Measurements from ENCODE around the gene NEK1. TPM values are rescaled to one million over a fixed set of nuclear protein-coding genes. Genes with fewer than 3 reads are reported as not detected.
"Not testable (repeated sequence)": the region's sequence is repeated elsewhere in the genome, so short reads cannot be mapped to it uniquely, and the experiment has no call there.

NEK1 gene
- total RNA-seq, 2 experiments from 2014 or later: 15.4 to 16.9 TPM

DNA sequence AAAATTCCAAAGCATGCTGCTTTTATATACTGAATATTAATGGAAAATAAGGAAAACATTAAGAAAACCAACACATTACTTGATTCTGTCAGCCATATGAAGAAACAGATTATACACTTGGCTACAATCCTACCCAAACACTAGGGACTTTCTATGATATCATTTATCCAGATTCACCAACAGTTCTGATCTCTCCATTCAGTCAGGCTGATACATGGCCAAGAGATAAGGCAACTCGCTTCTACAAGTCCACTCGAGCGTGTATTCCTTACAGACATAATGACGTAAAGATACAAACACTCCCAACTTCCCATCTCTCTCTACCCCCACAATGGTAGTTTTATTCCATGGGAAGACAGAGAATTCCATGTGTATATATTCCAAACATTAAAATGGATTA lies 44.5 kb downstream of the NEK1 start:
- Mint-ChIP-seq H3K36me3 (peaks cover 14% of the 10 kb centered on the region), H3K9me3 (no peaks in the 10 kb centered on the region), H3K4me1 (peaks cover 3% of the 10 kb centered on the region), H3K27me3 (no peaks in the 10 kb centered on the region), H3K4me3 (no peak overlapping the region), H3K27ac (no peak overlapping the region)
- DNase-seq (no peak), ATAC-seq (ENCODE audit: low read depth) (no peak)
- POLR2A ChIA-PET: no interaction called here

DNA sequence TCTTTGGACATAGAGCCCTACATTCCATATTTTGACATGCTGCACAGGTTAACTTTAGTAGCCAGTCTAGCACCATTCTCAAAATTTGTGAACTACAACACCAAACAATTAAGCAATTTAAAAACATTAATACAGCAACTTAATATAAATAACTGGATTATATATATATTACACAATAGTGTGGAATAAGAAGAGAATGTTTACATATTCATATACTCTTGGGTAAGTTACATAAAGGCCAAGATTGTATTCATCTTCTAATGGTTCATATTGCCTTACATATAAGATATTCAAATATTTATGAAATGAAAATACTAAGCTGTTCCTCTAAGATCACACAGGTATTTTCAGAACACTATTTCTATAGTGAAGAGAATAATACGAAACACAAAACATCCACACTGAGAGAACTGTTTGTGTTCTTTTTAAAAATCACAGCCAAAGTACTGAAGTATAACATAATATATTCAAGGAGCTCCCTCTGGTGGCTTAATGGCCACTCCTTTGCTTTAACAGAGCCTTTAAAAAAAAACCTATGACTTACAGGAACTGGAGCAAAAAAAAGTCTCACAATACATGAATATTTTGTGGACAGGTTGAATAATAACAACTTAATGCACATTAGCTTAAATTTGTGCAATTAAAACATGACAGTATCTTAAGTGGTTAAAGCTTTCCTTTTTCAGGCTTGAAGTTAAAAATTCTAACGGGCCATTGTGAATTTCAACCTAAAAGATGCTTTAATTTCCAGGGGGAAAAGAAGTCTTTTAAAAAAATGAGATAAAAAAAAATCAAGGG lies 46.2 kb downstream of the NEK1 start:
- Mint-ChIP-seq H3K9me3 (no peaks in the 10 kb centered on the region), H3K4me3 (no peak overlapping the region), H3K4me1 (peaks cover 3% of the 10 kb centered on the region), H3K36me3 (peaks cover 3% of the 10 kb centered on the region), H3K27me3 (no peaks in the 10 kb centered on the region), H3K27ac (no peak overlapping the region)
- DNase-seq (no peak), ATAC-seq (ENCODE audit: low read depth) (peak; percentile 73)
- POLR2A ChIA-PET: no interaction called here

DNA sequence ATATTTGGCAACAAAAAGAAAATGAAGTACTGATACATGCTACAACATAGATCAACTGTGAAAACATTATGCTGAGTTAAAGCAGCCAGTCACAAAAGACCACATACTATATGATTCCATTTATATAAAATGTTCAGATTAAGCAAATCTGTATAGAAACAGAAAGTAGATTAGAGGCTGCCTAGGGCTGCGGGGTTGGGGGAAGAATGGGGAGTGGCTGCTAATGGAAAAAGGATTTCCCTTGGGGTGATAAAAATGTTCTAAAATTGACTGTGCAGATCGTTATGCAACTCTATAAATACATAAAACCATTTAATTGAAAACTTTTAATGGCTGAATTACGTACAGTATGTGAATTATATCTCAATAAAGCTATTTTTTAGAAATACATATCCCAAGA lies 46.8 kb downstream of the NEK1 start:
- H3K4me1 Mint-ChIP-seq: peaks cover 3% of the 10 kb centered on the region
- H3K36me3 Mint-ChIP-seq: peaks cover 2% of the 10 kb centered on the region
- no peaks in the 10 kb centered on the region for H3K27me3 Mint-ChIP-seq

DNA sequence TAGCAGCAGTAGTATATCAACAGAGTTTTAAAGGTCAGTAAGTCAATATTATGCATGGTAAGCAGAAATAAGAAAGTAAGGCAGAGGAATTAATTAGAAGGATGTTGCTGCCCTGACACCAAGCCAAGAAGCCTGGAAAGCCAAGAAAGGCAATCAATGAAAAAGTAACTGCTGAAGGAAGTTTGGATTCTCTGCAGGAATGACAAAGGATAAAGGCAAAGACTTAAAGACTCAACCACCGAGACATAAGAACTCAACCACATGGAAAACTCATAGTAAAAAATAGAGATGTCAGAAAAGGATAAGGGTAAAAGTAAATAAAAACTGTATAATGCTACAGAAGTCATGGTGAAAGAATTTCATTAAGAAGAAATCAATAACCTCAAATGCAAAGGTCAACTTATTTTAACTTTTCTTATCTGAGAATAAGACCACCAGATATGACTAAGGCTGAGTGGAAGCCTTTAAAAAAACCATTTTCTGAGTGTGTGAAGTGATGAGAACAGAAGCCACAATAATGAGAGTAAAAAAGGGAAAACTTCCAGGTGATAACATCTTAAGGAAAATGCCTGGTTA lies 55.2 kb downstream of the NEK1 start:
- ATAC-seq (ENCODE audit: low read depth): no peak
- POLR2A ChIA-PET: no interaction called here
- Mint-ChIP-seq H3K4me3 (no peak overlapping the region), H3K27me3 (no peaks in the 10 kb centered on the region), H3K27ac (no peak overlapping the region), H3K4me1 (peaks cover 1% of the 10 kb centered on the region), H3K36me3 (peaks cover 29% of the 10 kb centered on the region), H3K9me3 (no peaks in the 10 kb centered on the region)
- DNase-seq: no peak

More for the DNA sequence above, 46.8 kb downstream of the NEK1 start:
- Mint-ChIP-seq H3K4me3 (no peak overlapping the region), H3K27ac (no peak overlapping the region), H3K9me3 (no peaks in the 10 kb centered on the region)
- ATAC-seq (ENCODE audit: low read depth) (no peak), DNase-seq (no peak)
- POLR2A ChIA-PET: no interaction called here

DNA sequence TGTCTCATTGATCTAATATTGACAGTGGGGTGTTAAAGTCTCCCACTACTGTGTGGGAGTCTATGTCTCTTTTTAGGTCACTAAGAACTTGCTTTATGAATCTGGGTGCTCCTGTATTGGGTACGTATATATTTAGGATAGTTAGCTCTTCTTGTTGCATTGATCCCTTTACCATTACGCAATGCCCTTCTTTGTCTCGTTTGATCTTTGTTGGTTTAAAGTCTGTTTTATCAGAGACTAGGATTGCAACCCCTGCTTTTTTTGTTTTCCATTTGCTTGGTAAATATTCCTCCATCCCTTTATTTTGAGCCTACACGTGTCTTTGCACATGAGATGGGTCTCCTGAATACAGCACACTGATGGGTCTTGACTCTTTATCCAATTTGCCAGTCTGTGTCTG lies 65.8 kb downstream of the NEK1 start:
- H3K4me1 Mint-ChIP-seq; DNase-seq; POLR2A ChIA-PET; H3K27me3 Mint-ChIP-seq; ATAC-seq (ENCODE audit: low read depth); H3K4me3 Mint-ChIP-seq: not testable (repeated sequence)
- Mint-ChIP-seq H3K27ac (peak overlapping the region; percentile 4), H3K9me3 (peaks cover 35% of the 10 kb centered on the region), H3K36me3 (peaks cover 25% of the 10 kb centered on the region)

DNA sequence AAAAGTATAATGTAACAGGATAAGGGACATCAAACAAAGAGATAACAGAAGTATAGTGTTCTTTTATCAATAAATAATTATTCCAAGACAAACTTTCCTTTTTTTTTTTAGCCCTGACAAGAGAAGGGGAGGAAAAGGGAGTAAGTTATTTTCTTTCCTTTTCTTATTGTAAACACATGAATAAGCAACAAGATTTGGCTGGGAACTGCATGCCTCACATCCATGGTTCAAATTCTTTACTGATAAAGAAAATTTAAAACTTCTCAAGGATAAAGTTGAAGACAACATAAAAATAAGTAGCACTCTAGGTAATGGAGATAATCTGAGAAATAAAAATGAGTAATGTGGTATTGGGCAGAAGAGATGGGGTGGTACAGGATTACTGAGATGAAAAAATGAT lies 71.6 kb downstream of the NEK1 start:
- H3K4me1 Mint-ChIP-seq: no peaks in the 10 kb centered on the region
- H3K4me3 Mint-ChIP-seq: no peak overlapping the region
- no peak for ATAC-seq (ENCODE audit: low read depth)
- POLR2A ChIA-PET: no interaction called here
- H3K36me3 Mint-ChIP-seq: peaks cover 3% of the 10 kb centered on the region
- DNase-seq: no peak
- peaks cover 12% of the 10 kb centered on the region for H3K9me3 Mint-ChIP-seq
- H3K27ac Mint-ChIP-seq: no peak overlapping the region
- H3K27me3 Mint-ChIP-seq: no peaks in the 10 kb centered on the region

DNA sequence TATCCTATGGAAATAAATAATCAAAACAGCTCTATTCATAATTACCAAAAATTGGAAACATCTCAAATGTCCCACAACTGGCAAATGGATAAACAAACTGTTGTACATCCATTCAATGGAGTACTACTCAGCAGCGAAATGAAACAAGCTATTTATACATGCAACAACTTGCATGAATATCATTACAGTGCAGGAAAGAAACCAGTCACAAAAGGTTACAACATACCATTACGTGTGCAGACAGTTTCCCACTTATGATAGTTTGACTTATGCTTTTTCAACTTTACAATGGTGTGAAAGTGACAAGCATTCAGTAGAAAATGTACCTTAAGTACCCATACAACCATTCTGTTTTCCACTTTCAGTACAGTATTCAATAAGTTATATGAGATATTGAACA lies 82.3 kb downstream of the NEK1 start:
- no peaks in the 10 kb centered on the region for H3K4me1 Mint-ChIP-seq
- no peak overlapping the region for H3K4me3 Mint-ChIP-seq
- H3K27ac Mint-ChIP-seq: no peak overlapping the region
- H3K9me3 Mint-ChIP-seq: no peaks in the 10 kb centered on the region
- H3K36me3 Mint-ChIP-seq: peaks cover 29% of the 10 kb centered on the region
- ATAC-seq (ENCODE audit: low read depth) (no peak), DNase-seq (no peak)
- H3K27me3 Mint-ChIP-seq: no peaks in the 10 kb centered on the region
- POLR2A ChIA-PET: no interaction called here

DNA sequence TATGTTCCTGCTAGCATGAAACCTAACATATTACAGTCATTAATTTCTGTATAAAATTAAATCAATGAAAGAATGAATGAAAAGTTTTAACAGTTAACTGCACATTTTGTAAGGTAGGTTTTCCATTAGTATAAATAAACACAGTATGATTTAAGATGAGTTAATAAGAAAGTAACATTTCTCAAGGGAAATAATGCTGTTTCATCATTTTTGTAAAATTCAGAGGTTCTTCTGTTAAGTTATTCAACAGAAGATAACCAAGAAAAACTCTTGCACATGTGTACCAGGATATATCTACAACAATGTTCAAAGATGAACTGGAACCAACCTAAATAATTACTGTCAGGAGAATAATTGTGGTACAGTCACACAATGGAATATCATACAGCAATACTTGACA lies 88.6 kb downstream of the NEK1 start:
- no peaks in the 10 kb centered on the region for H3K27me3 Mint-ChIP-seq
- DNase-seq: no peak
- ATAC-seq (ENCODE audit: low read depth): no peak
- POLR2A ChIA-PET: no interaction called here
- H3K4me1 Mint-ChIP-seq: no peaks in the 10 kb centered on the region
- no peak overlapping the region for H3K4me3 Mint-ChIP-seq
- no peak overlapping the region for H3K27ac Mint-ChIP-seq
- H3K9me3 Mint-ChIP-seq: peaks cover 7% of the 10 kb centered on the region
- H3K36me3 Mint-ChIP-seq: peaks cover 26% of the 10 kb centered on the region

DNA sequence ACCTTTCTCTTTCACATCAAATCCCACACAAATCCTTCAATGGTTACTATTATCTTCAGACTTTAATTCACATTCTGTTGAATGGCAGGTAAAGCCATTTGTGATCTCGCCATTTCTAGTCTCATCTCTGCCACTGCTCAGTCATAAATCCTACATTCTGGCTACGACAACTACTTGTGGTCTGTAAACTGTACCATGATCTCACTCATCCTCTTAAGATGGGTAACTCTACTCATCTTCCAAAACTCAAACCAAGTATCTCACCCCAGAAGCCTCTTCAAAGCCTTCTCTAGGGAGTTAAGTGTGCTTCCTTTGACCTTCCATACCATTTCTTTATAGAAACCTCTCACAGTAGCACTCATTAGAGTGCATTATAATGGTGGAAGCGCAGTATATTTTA lies 101.8 kb downstream of the NEK1 start:
- no peaks in the 10 kb centered on the region for H3K27me3 Mint-ChIP-seq
- H3K27ac Mint-ChIP-seq: no peak overlapping the region
- H3K4me3 Mint-ChIP-seq: no peak overlapping the region
- peaks cover 9% of the 10 kb centered on the region for H3K36me3 Mint-ChIP-seq
- ATAC-seq (ENCODE audit: low read depth) (no peak), DNase-seq (no peak)
- H3K9me3 Mint-ChIP-seq: peaks cover 2% of the 10 kb centered on the region
- POLR2A ChIA-PET: no interaction called here
- peaks cover 1% of the 10 kb centered on the region for H3K4me1 Mint-ChIP-seq

DNA sequence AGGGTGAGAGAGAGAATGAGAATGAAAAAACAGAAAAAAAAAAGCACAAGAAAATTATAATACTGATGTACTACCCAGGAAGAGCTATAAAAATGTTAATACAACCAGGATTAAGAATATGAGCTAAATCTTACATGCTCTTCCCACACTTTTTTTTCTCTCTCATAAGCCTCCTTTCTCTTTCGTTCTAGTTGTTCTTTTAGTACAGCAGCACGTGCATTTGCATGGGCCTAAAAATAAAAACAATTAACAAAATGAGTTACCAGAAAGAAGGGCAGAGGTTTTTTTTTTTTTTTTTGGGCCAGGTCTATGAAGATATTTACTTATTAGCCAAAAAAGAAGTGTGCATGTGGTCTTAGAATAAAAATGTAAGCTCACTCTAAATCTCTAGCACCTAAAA lies 105.5 kb downstream of the NEK1 start:
- Mint-ChIP-seq H3K27me3 (no peaks in the 10 kb centered on the region), H3K36me3 (peaks cover 26% of the 10 kb centered on the region), H3K27ac (no peak overlapping the region), H3K4me1 (peaks cover 1% of the 10 kb centered on the region), H3K9me3 (peaks cover 8% of the 10 kb centered on the region), H3K4me3 (no peak overlapping the region)
- ATAC-seq (ENCODE audit: low read depth): no peak
- POLR2A ChIA-PET: no interaction called here
- DNase-seq: no peak

DNA sequence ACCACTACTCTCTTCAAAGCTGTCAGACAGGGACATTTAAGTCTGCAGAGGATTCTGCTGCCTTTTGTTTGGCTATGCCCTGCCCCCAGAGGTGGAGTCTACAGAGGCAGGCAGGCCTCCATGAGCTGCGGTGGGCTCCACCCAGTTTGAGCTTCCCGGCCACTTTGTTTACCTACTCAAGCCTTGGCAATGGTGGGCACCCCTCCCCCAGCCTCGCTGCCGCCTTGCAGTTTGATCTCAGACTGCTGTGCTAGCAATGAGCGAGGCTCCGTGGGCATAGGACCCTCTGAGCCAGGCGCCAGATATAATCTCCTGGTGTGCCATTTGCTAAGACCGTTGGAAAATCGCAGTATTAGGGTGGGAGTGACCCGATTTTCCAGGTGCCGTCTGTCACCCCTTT lies 112.5 kb downstream of the NEK1 start:
- H3K27ac Mint-ChIP-seq; ATAC-seq (ENCODE audit: low read depth); H3K4me1 Mint-ChIP-seq; POLR2A ChIA-PET; DNase-seq; H3K27me3 Mint-ChIP-seq; H3K4me3 Mint-ChIP-seq: not testable (repeated sequence)
- Mint-ChIP-seq H3K36me3 (peaks cover 42% of the 10 kb centered on the region), H3K9me3 (peaks cover 17% of the 10 kb centered on the region)

DNA sequence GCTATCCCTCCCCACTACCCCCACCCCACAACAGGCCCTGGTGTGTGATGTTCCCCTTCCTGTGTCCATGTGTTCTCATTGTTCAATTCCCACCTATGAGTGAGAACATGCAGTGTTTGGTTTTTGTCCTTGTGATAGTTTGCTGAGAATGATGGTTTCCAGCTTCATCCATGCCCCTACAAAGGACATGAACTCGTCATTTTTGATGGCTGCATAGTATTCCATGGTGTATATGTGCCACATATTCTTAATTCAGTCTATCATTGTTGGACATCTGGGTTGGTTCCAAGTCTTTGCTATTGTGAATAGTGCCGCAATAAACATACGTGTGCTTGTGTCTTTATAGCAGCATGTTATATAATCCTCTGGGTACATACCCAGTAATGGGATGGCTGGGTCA lies 118.1 kb downstream of the NEK1 start:
- H3K4me1 Mint-ChIP-seq; POLR2A ChIA-PET; ATAC-seq (ENCODE audit: low read depth); H3K27me3 Mint-ChIP-seq; DNase-seq; H3K27ac Mint-ChIP-seq; H3K9me3 Mint-ChIP-seq; H3K4me3 Mint-ChIP-seq: not testable (repeated sequence)
- peaks cover 12% of the 10 kb centered on the region for H3K36me3 Mint-ChIP-seq

DNA sequence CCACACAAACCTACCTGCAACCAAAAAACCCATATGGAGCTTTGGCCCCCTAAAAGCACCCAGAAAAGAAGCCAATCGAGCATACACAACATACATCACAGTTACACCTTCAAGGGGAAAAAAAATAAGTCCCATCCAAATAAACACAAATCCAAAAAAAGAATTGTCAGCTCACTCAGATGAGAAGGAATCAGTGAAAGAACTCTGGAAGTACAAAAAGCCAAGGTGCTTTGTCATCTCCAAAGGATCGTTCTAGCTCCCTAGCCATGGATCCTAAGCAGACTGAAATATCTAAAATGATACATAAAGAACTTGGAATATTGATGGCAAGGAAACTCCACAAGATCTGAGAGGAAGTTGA lies 119.2 kb downstream of the NEK1 start:
- Mint-ChIP-seq H3K27me3 (no peaks in the 10 kb centered on the region), H3K4me3 (no peak overlapping the region), H3K4me1 (peaks cover 7% of the 10 kb centered on the region), H3K9me3 (no peaks in the 10 kb centered on the region), H3K36me3 (peaks cover 6% of the 10 kb centered on the region), H3K27ac (no peak overlapping the region)
- ATAC-seq (ENCODE audit: low read depth) (no peak), DNase-seq (no peak)
- POLR2A ChIA-PET: no interaction called here

DNA sequence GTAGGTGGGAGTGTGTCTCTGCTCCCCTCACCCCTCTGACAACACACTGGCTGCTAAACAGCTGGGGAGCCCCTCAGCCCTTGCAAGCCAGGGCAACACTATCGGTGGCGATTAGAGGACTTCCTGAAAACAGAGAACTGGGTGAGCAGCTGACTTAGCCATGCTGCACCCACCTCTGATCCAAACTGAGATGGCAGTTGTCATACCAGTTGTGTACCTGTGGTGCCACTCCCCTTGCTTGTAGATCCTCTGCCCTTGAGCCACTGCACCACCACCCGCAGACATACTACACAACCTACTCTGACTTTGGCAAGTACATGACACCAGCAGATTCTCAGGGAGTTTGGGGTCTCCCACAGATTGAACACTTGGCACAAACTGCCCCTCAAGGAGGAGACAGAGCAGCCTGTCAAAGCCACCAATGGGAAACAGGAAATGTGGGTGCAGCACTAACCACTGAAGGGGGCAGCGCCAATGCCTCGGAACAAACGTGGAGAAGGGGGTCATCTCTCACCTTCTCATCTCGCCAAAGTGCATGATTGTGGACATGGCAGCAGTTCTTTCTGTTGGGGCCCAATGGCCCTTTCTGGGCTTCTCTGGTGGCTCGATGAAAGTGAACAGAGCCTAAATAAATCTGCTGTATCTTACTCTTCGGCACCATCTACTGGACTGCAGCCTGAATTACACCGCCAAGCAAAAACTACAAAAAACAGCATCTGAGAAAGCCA lies 119.8 kb downstream of the NEK1 start:
- ATAC-seq (ENCODE audit: low read depth): peak; percentile 47
- no peaks in the 10 kb centered on the region for H3K27me3 Mint-ChIP-seq
- H3K4me1 Mint-ChIP-seq: peaks cover 7% of the 10 kb centered on the region
- no peaks in the 10 kb centered on the region for H3K9me3 Mint-ChIP-seq
- peak; percentile 32 for DNase-seq
- POLR2A ChIA-PET: no interaction called here
- no peak overlapping the region for H3K27ac Mint-ChIP-seq
- peaks cover 6% of the 10 kb centered on the region for H3K36me3 Mint-ChIP-seq
- no peak overlapping the region for H3K4me3 Mint-ChIP-seq

Data from activated naive CD8-positive, alpha-beta T cell treated with anti-CD3 and anti-CD28 coated beads, Interleukin-2, amount 10 ng/mL, durations not matched to agents 7 days and 5 days (primary cell).